OCI-LY1 (cell line): ENCODE results near the gene DRD1.

Source experiments
- H2AFZ ChIP-seq: fragments of 200-600 bp; sonication (generic), shearing (Covaris generic); 2 replicates; pipeline ENCODE4 v1.6.0; 2014; ENCODE audit warnings: antibody characterized with exemption, mild to moderate bottlenecking, low read length
- H3F3A ChIP-seq: fragments of 200-600 bp; sonication (generic), shearing (Covaris generic); 2 replicates; pipeline ENCODE4 v1.6.0; 2014; ENCODE audit warnings: mild to moderate bottlenecking, antibody characterized with exemption, low read length, moderate library complexity; ENCODE audit not compliant: insufficient read depth
- H3K27ac ChIP-seq: fragments of 200-600 bp; sonication (generic); 2 replicates; pipeline ENCODE4 v1.5.1; 2014; ENCODE audit warnings: low read length, mixed run types, mild to moderate bottlenecking, low read depth; ENCODE audit not compliant: poor library complexity, severe bottlenecking
- H3K27me3 ChIP-seq: fragments of 200-600 bp; sonication (generic); 2 replicates; pipeline ENCODE4 v1.6.0; 2014; ENCODE audit warnings: antibody characterized with exemption, mild to moderate bottlenecking, low read length, moderate library complexity; ENCODE audit not compliant: insufficient read depth
- H3K36me3 ChIP-seq: fragments of 200-600 bp; sonication (generic); 2 replicates; pipeline ENCODE4 v1.6.1; 2014; ENCODE audit warnings: mild to moderate bottlenecking, antibody characterized with exemption, low read length, moderate library complexity, mixed read lengths; ENCODE audit not compliant: insufficient read depth
- H3K4me1 ChIP-seq: fragments of 200-600 bp; sonication (generic); 2 replicates; pipeline ENCODE4 v1.5.1; 2014; ENCODE audit warnings: mild to moderate bottlenecking, low read length, moderate library complexity; ENCODE audit not compliant: insufficient read depth, severe bottlenecking
- H3K4me2 ChIP-seq: fragments of 200-600 bp; sonication (generic), shearing (Covaris generic); 2 replicates; pipeline ENCODE4 v1.6.1; 2014; ENCODE audit warnings: low read length
- H3K4me3 ChIP-seq: fragments of 200-600 bp; sonication (generic); 2 replicates; pipeline ENCODE4 v1.5.1; 2014; ENCODE audit warnings: low read length, low read depth, mild to moderate bottlenecking, mixed read lengths; ENCODE audit not compliant: poor library complexity, severe bottlenecking
- H3K79me2 ChIP-seq: fragments of 200-600 bp; shearing (Covaris generic); 2 replicates; pipeline ENCODE4 v1.6.1; 2016; ENCODE audit warnings: mixed run types, low read length, mixed read lengths; ENCODE audit not compliant: insufficient read depth
- H3K9ac ChIP-seq: fragments of 200-600 bp; sonication (generic), shearing (Covaris generic); 2 replicates; pipeline ENCODE4 v1.6.1; 2014; ENCODE audit warnings: mild to moderate bottlenecking, low read length, mixed read lengths
- H3K9me2 ChIP-seq: fragments of 200-600 bp; sonication (generic), shearing (Covaris generic); 2 replicates; pipeline ENCODE4 v1.6.1; 2014; ENCODE audit warnings: low read depth, mild to moderate bottlenecking, low read length, mixed read lengths
- H3K9me3 ChIP-seq: fragments of 200-600 bp; shearing (Covaris generic); 2 replicates; pipeline ENCODE4 v1.6.1; 2014; ENCODE audit warnings: low read length, mixed read lengths
- H4K20me1 ChIP-seq: fragments of 200-600 bp; sonication (generic), shearing (Covaris generic); 2 replicates; pipeline ENCODE4 v1.6.0; 2016; ENCODE audit warnings: mild to moderate bottlenecking, low read length; ENCODE audit not compliant: insufficient read depth
- CTCF ChIP-seq: fragments of 200-600 bp; sonication (generic), shearing (Covaris generic); IDR thresholded peaks from 2 replicates; pipeline ENCODE4 v1.5.1; 2017; ENCODE audit warnings: mild to moderate bottlenecking, antibody characterized with exemption, low read length, moderate library complexity, mixed read lengths
- EZH2 ChIP-seq: fragments of 200-600 bp; sonication (generic), shearing (Covaris generic); IDR thresholded peaks from 2 replicates; pipeline ENCODE4 v1.8.0; 2017; ENCODE audit warnings: borderline replicate concordance, mixed run types, mild to moderate bottlenecking, antibody characterized with exemption, low read length, moderate library complexity, mixed read lengths

Gene DRD1

GRCh38 chr5:175422058-175422457 is 21.9 kb downstream of the DRD1 start:
- H3F3A ChIP-seq = no peaks in the 10 kb centered on the region
- TF ChIP-seq EZH2 = no peak
- TF ChIP-seq CTCF = no peak
- no peak overlapping the region for H3K4me2 ChIP-seq
- no peaks in the 10 kb centered on the region for H4K20me1 ChIP-seq
- no peak overlapping the region for H3K27ac ChIP-seq
- H3K79me2 ChIP-seq = no peaks in the 10 kb centered on the region
- no peak overlapping the region for H3K9ac ChIP-seq
- H3K9me3 ChIP-seq = no peaks in the 10 kb centered on the region
- H2AFZ ChIP-seq = no peak overlapping the region
- no peaks in the 10 kb centered on the region for H3K9me2 ChIP-seq
- H3K4me1 ChIP-seq = no peaks in the 10 kb centered on the region
- no peaks in the 10 kb centered on the region for H3K27me3 ChIP-seq
- no peaks in the 10 kb centered on the region for H3K36me3 ChIP-seq
- no peak overlapping the region for H3K4me3 ChIP-seq

- TF ChIP-seq EZH2 = no peak
- H2AFZ ChIP-seq = no peak overlapping the region
- no peak overlapping the region for H3K4me3 ChIP-seq
- no peak overlapping the region for H3K9ac ChIP-seq
- H3K4me1 ChIP-seq = no peaks in the 10 kb centered on the region
- H3K4me2 ChIP-seq = no peak overlapping the region
- H3K27ac ChIP-seq = no peak overlapping the region
- no peaks in the 10 kb centered on the region for H3K9me3 ChIP-seq
- H3K79me2 ChIP-seq = no peaks in the 10 kb centered on the region
- H3F3A ChIP-seq = no peaks in the 10 kb centered on the region
- no peaks in the 10 kb centered on the region for H3K36me3 ChIP-seq
- H4K20me1 ChIP-seq = no peaks in the 10 kb centered on the region
- no peaks in the 10 kb centered on the region for H3K9me2 ChIP-seq
- H3K27me3 ChIP-seq = no peaks in the 10 kb centered on the region
Measured at GRCh38 chr5:175420383-175420782, 23.6 kb downstream of the DRD1 start.

GRCh38 chr5:175418251-175418650 is 25.7 kb downstream of the DRD1 start:
- H4K20me1 ChIP-seq = no peaks in the 10 kb centered on the region
- no peak overlapping the region for H3K4me3 ChIP-seq
- H3K9ac ChIP-seq = no peak overlapping the region
- H3K27ac ChIP-seq = no peak overlapping the region
- no peaks in the 10 kb centered on the region for H3K9me3 ChIP-seq
- H3K79me2 ChIP-seq = no peaks in the 10 kb centered on the region
- TF ChIP-seq EZH2 (no peak), CTCF (no peak)
- no peaks in the 10 kb centered on the region for H3K4me1 ChIP-seq
- H3K9me2 ChIP-seq = no peaks in the 10 kb centered on the region
- H2AFZ ChIP-seq = no peak overlapping the region
- no peak overlapping the region for H3K4me2 ChIP-seq
- no peaks in the 10 kb centered on the region for H3F3A ChIP-seq
- no peaks in the 10 kb centered on the region; the same call in 1 of the 2 replicates for H3K27me3 ChIP-seq
- no peaks in the 10 kb centered on the region for H3K36me3 ChIP-seq

- H4K20me1 ChIP-seq = no peaks in the 10 kb centered on the region
- H3K27me3 ChIP-seq = no peaks in the 10 kb centered on the region; the same call in 1 of the 2 replicates
- H3K79me2 ChIP-seq = no peaks in the 10 kb centered on the region
- H3K27ac ChIP-seq = no peak overlapping the region
- no peaks in the 10 kb centered on the region for H3K36me3 ChIP-seq
- H3K4me2 ChIP-seq = no peak overlapping the region
- H3K9me3 ChIP-seq = no peaks in the 10 kb centered on the region
- no peaks in the 10 kb centered on the region for H3F3A ChIP-seq
- no peak overlapping the region for H2AFZ ChIP-seq
- TF ChIP-seq EZH2 (no peak), CTCF (no peak)
- no peaks in the 10 kb centered on the region for H3K4me1 ChIP-seq
- no peak overlapping the region for H3K9ac ChIP-seq
- no peak overlapping the region for H3K4me3 ChIP-seq
- H3K9me2 ChIP-seq = no peaks in the 10 kb centered on the region
Measured at GRCh38 chr5:175417384-175417783, 26.6 kb downstream of the DRD1 start.
